ENCODE measurements around the gene TAS1R3.

Gene TAS1R3

GRCh38 chr1:1331068-1331965 is at the start of gene TAS1R3:
Gene TAS1R3 (plus strand): TSS chr1:1331280. CDS start chr1:1331346, 66 bp downstream.
- DNase-seq (ENCODE audit: low spot score): no peak

GRCh38 chr1:1281533-1282321 is 49.4 kb upstream of the TAS1R3 start:
- no peak for DNase-seq (ENCODE audit: low spot score)

GRCh38 chr1:1282998-1283397 is 48.1 kb upstream of the TAS1R3 start:
- no peak for DNase-seq (ENCODE audit: low spot score)

- peak; percentile 56 for DNase-seq (ENCODE audit: low spot score)
These were observed 47.3 kb upstream of the TAS1R3 start for GRCh38 chr1:1283821-1284220.

GRCh38 chr1:1284221-1285101 is 46.6 kb upstream of the TAS1R3 start:
- DNase-seq (ENCODE audit: low spot score): no peak

- DNase-seq (ENCODE audit: low spot score): no peak
These were observed 45.9 kb upstream of the TAS1R3 start for GRCh38 chr1:1285102-1285571.

- DNase-seq (ENCODE audit: low spot score): no peak
These were observed 45.3 kb upstream of the TAS1R3 start for GRCh38 chr1:1285611-1286311.

GRCh38 chr1:1286313-1287261 is 44.5 kb upstream of the TAS1R3 start:
- DNase-seq (ENCODE audit: low spot score): no peak

GRCh38 chr1:1287288-1288110 is 43.6 kb upstream of the TAS1R3 start:
- no peak for DNase-seq (ENCODE audit: low spot score)

GRCh38 chr1:1290238-1290731 is 40.8 kb upstream of the TAS1R3 start:
- peak; percentile 36 for DNase-seq (ENCODE audit: low spot score)

- DNase-seq (ENCODE audit: low spot score): no peak
These were observed 40.0 kb upstream of the TAS1R3 start for GRCh38 chr1:1291023-1291528.

- DNase-seq (ENCODE audit: low spot score): no peak
These were observed 39.3 kb upstream of the TAS1R3 start for GRCh38 chr1:1291548-1292441.

GRCh38 chr1:1292442-1292779 is 38.7 kb upstream of the TAS1R3 start:
- no peak for DNase-seq (ENCODE audit: low spot score)

- no peak for DNase-seq (ENCODE audit: low spot score)
These were observed 38.2 kb upstream of the TAS1R3 start for GRCh38 chr1:1292851-1293250.

GRCh38 chr1:1293263-1294249 is 37.5 kb upstream of the TAS1R3 start:
- DNase-seq (ENCODE audit: low spot score): no peak

- no peak for DNase-seq (ENCODE audit: low spot score)
These were observed 36.7 kb upstream of the TAS1R3 start for GRCh38 chr1:1294250-1294890.

All from COLO829 (cell line).